WTC11 (cell line): ENCODE results near the gene ISG20L2. TPM values are rescaled to one million over a fixed set of nuclear protein-coding genes. Genes with fewer than 3 reads are reported as not detected.

Experiments
- ATAC-seq: fragments of 200-7000 bp; cut with Tn5 transposase; 2 replicates; pipeline ENCODE4 v1.10.0; 2021; ENCODE audit warnings: mild to moderate bottlenecking, moderate library complexity
- CTCF ChIA-PET: fragments of 300-600 bp; sonication (Branson Sonifier 250); formaldehyde crosslinking; loops from one replicate; lab custom pipeline; 2021; ENCODE audit warnings: antibody characterized with exemption; lab: Charles Lee
- POLR2A ChIA-PET: fragments of 350-600 bp; sonication (Branson Sonifier 250); formaldehyde crosslinking; loops from one replicate; lab custom pipeline; 2021; ENCODE audit warnings: antibody characterized with exemption; lab: Charles Lee
- DNase-seq: peaks from one replicate; pipeline ENCODE4 v3.0.0; 2021; ENCODE audit warnings: low spot score
- H3K27ac Mint-ChIP-seq: 2 replicates; pipeline ENCODE4 v1.8.0; 2021; ENCODE audit warnings: mixed read lengths
- H3K27me3 Mint-ChIP-seq: 2 replicates; pipeline ENCODE4 v1.8.0; 2021; ENCODE audit warnings: low read depth, mild to moderate bottlenecking, moderate library complexity, mixed read lengths
- H3K36me3 Mint-ChIP-seq: 2 replicates; pipeline ENCODE4 v1.8.0; 2021; ENCODE audit warnings: mixed read lengths
- H3K4me1 Mint-ChIP-seq: 2 replicates; pipeline ENCODE4 v1.8.0; 2022; ENCODE audit warnings: mixed read lengths
- H3K4me3 Mint-ChIP-seq: 2 replicates; pipeline ENCODE4 v1.8.0; 2021; ENCODE audit warnings: mild to moderate bottlenecking, moderate library complexity, mixed read lengths
- H3K9me3 Mint-ChIP-seq: 2 replicates; pipeline ENCODE4 v1.8.0; 2021; ENCODE audit warnings: mixed read lengths
- AFF4 ChIP-seq: sonication (generic); formaldehyde crosslinking; IDR thresholded peaks from 2 replicates; pipeline ENCODE4 v1.8.1; 2023; ENCODE audit warnings: mild to moderate bottlenecking, missing genetic modification reagents, borderline replicate concordance
- ATF2 ChIP-seq: sonication (generic); formaldehyde crosslinking; IDR thresholded peaks from 2 replicates; pipeline ENCODE4 v1.8.1; 2022; ENCODE audit warnings: low read depth, missing genetic modification reagents, borderline replicate concordance
- IRF2 ChIP-seq: sonication (generic); formaldehyde crosslinking; IDR thresholded peaks from 2 replicates; pipeline ENCODE4 v1.8.0; 2022; ENCODE audit warnings: low read depth, missing genetic modification reagents, borderline replicate concordance
- JAZF1 ChIP-seq: fragments of 250-450 bp; sonication (Bioruptor Pico); IDR thresholded peaks from 2 replicates; pipeline ENCODE4 v1.9.0; 2021; ENCODE audit warnings: moderate library complexity, mild to moderate bottlenecking, inconsistent platforms
- JUN ChIP-seq: sonication (generic); formaldehyde crosslinking; IDR thresholded peaks from 2 replicates; pipeline ENCODE4 v1.8.0; 2023; ENCODE audit warnings: mild to moderate bottlenecking, missing genetic modification reagents
- KAT7 ChIP-seq: sonication (generic); formaldehyde crosslinking; IDR thresholded peaks from 2 replicates; pipeline ENCODE4 v1.8.1; 2023; ENCODE audit warnings: missing genetic modification reagents, mild to moderate bottlenecking, borderline replicate concordance
- NR2C2 ChIP-seq: sonication (generic); formaldehyde crosslinking; IDR thresholded peaks from 2 replicates; pipeline ENCODE4 v1.8.0; 2022; ENCODE audit warnings: mild to moderate bottlenecking, missing genetic modification reagents
- STAT6 ChIP-seq: sonication (generic); formaldehyde crosslinking; conservative IDR thresholded peaks from 2 replicates; pipeline ENCODE4 v1.8.1; 2023; ENCODE audit warnings: mild to moderate bottlenecking, low read depth, missing genetic modification reagents, moderate library complexity
- TEAD1 ChIP-seq: sonication (generic); formaldehyde crosslinking; IDR thresholded peaks from 2 replicates; pipeline ENCODE4 v1.8.0; 2022; ENCODE audit warnings: mild to moderate bottlenecking, missing genetic modification reagents
- USF2 ChIP-seq: sonication (generic); formaldehyde crosslinking; IDR thresholded peaks from 2 replicates; pipeline ENCODE4 v1.8.1; 2023; ENCODE audit warnings: mild to moderate bottlenecking, missing genetic modification reagents, moderate library complexity
- ZNF121 ChIP-seq: sonication (generic); formaldehyde crosslinking; IDR thresholded peaks from 2 replicates; pipeline ENCODE4 v1.8.0; 2023; ENCODE audit warnings: missing genetic modification reagents
- ZNF138 ChIP-seq: sonication (generic); formaldehyde crosslinking; conservative IDR thresholded peaks from 2 replicates; pipeline ENCODE4 v1.8.1; 2022; ENCODE audit warnings: mild to moderate bottlenecking, moderate library complexity, missing genetic modification reagents
- total RNA-seq: library from RNA; stranded (reverse); gene quantifications from 3 replicates; pipeline ENCODE4 v1.2.3, GENCODE V29; 2021
- TF ChIP-seq, protein P1 (sequence below): sonication (generic); formaldehyde crosslinking; IDR thresholded peaks from 2 replicates; pipeline ENCODE4 v1.8.0; 2022; ENCODE audit warnings: mild to moderate bottlenecking, missing genetic modification reagents
- TF ChIP-seq, protein P2 (sequence below): sonication (generic); formaldehyde crosslinking; conservative IDR thresholded peaks from 2 replicates; pipeline ENCODE4 v1.8.1; 2022; ENCODE audit warnings: mild to moderate bottlenecking, missing genetic modification reagents
- TF ChIP-seq, protein P3 (sequence below): sonication (generic); formaldehyde crosslinking; IDR thresholded peaks from 2 replicates; pipeline ENCODE4 v1.8.1; 2022; ENCODE audit warnings: mild to moderate bottlenecking, moderate library complexity, missing genetic modification reagents
- TF ChIP-seq, protein P4 (sequence below): fragments of 200-600 bp; IDR thresholded peaks from 2 replicates; pipeline ENCODE4 v1.8.0; 2022; ENCODE audit warnings: antibody characterized with exemption

The ISG20L2 gene
- total RNA-seq, 1 experiment from 2014 or later, result 43.8 TPM

DNA sequence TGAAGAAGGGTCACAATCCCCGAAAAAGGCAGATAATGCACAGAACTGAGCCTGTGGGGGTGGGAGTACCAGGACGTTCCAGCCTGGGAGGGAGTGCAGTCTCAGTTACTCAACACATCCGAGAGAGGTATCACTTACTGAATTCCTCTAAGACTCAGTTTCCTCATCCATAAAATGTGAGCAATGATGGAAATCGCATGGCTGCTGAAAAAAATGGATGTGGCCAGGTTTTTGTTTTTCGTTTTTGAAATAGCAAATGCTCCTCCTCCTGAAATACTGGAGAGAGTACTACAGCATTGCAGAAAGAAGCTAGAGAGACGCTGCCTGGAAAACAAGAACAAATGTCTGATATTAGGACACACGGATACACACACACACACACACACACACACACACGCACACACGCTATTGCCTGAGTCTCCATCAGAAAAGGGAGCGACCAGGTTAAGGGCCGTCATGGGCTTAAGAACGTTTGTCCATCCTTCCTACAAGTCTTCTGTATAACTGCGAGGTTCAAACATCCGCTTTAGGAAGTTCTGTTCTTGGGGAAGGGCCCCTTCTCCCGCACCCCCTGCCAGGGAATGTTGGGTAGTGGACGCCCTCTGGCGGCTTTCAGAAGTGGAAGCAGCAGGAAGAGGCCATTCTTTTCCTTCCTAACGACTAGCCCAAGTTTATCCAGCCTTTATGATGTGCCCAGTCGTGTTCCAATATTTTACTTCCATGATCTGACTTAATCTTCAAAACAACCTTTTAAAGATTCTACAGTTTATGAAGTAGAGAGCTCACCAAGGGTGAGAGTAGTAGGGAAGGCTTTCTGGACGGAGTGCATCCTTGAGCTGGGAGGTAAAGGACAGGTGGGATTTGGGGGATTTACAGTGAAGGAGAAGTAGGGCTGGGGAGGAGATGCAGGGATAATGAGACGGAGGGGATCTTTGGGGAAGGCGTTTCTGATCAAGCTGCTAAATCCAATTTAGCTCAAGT lies 50.7 kb downstream of the ISG20L2 start:
- Mint-ChIP-seq H3K9me3 (no peaks in the 10 kb centered on the region), H3K27ac (peak overlapping the region; percentile 82), H3K27me3 (peaks cover 34% of the 10 kb centered on the region), H3K36me3 (peaks cover 8% of the 10 kb centered on the region), H3K4me1 (peaks cover 57% of the 10 kb centered on the region), H3K4me3 (peak overlapping the region; percentile 76)
- ATAC-seq (peak; percentile 2), DNase-seq (peak; percentile 77)
- POLR2A ChIA-PET, result interaction anchor here (0.6 to 6.5 kb wide), 10 partner anchors 10 to 176 kb away, joined by 3 to 150 read pairs (median 13); partner anchors contain the start of genes CRABP2 and HDGF
- CTCF ChIA-PET, result interaction anchor here (0.8 to 13.4 kb wide), 25 partner anchors 7 to 258 kb away, joined by 3 to 437 read pairs (median 7); partner anchors contain the start of genes BCAN, CRABP2, HAPLN2 and HDGF
- TF ChIP-seq USF2 (CRISPR knock-in tag), result no peak
- TF ChIP-seq JAZF1 (CRISPR knock-in tag), result no peak
- TF ChIP-seq IRF2 (CRISPR knock-in tag), result no peak
- TF ChIP-seq JUN (CRISPR knock-in tag), result no peak
- TF ChIP-seq AFF4 (CRISPR knock-in tag), result no peak
- TF ChIP-seq, protein P1, sequence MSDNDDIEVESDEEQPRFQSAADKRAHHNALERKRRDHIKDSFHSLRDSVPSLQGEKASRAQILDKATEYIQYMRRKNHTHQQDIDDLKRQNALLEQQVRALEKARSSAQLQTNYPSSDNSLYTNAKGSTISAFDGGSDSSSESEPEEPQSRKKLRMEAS (CRISPR knock-in tag), result 0 out of 2 replicates have a peak, but pooled peaks have one; percentile 17
- TF ChIP-seq TEAD1 (CRISPR knock-in tag), result 0 out of 2 replicates have a peak, but pooled peaks have one; percentile 26
- TF ChIP-seq, protein P2, sequence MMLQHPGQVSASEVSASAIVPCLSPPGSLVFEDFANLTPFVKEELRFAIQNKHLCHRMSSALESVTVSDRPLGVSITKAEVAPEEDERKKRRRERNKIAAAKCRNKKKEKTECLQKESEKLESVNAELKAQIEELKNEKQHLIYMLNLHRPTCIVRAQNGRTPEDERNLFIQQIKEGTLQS (CRISPR knock-in tag), result no peak
- TF ChIP-seq, protein P3, sequence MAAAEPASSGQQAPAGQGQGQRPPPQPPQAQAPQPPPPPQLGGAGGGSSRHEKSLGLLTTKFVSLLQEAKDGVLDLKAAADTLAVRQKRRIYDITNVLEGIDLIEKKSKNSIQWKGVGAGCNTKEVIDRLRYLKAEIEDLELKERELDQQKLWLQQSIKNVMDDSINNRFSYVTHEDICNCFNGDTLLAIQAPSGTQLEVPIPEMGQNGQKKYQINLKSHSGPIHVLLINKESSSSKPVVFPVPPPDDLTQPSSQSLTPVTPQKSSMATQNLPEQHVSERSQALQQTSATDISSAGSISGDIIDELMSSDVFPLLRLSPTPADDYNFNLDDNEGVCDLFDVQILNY, result no peak
- TF ChIP-seq ZNF138 (CRISPR knock-in tag), result no peak
- TF ChIP-seq, protein P4, sequence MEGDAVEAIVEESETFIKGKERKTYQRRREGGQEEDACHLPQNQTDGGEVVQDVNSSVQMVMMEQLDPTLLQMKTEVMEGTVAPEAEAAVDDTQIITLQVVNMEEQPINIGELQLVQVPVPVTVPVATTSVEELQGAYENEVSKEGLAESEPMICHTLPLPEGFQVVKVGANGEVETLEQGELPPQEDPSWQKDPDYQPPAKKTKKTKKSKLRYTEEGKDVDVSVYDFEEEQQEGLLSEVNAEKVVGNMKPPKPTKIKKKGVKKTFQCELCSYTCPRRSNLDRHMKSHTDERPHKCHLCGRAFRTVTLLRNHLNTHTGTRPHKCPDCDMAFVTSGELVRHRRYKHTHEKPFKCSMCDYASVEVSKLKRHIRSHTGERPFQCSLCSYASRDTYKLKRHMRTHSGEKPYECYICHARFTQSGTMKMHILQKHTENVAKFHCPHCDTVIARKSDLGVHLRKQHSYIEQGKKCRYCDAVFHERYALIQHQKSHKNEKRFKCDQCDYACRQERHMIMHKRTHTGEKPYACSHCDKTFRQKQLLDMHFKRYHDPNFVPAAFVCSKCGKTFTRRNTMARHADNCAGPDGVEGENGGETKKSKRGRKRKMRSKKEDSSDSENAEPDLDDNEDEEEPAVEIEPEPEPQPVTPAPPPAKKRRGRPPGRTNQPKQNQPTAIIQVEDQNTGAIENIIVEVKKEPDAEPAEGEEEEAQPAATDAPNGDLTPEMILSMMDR, result peak; percentile 76
- TF ChIP-seq KAT7 (CRISPR knock-in tag), result no peak
- TF ChIP-seq ATF2 (CRISPR knock-in tag), result no peak
- TF ChIP-seq STAT6 (CRISPR knock-in tag), result no peak
- no peak for TF ChIP-seq ZNF121
- TF ChIP-seq NR2C2 (CRISPR knock-in tag), result no peak
